GM12875 (cell line): ENCODE results near the gene CFAP221.

Source experiments
- H3K4me3 ChIP-seq: one replicate; pipeline ENCODE4 v1.5.1; 2011; ENCODE audit warnings: low read depth, low read length, control low read depth
- TF ChIP-seq, protein P1 (sequence below): IDR thresholded peaks from 2 replicates; pipeline ENCODE4 v1.5.1; 2011; ENCODE audit warnings: low read depth, mild to moderate bottlenecking, control low read depth, inconsistent platforms, low read length, moderate library complexity, borderline replicate concordance; ENCODE audit not compliant: insufficient read depth

CFAP221 gene

DNA sequence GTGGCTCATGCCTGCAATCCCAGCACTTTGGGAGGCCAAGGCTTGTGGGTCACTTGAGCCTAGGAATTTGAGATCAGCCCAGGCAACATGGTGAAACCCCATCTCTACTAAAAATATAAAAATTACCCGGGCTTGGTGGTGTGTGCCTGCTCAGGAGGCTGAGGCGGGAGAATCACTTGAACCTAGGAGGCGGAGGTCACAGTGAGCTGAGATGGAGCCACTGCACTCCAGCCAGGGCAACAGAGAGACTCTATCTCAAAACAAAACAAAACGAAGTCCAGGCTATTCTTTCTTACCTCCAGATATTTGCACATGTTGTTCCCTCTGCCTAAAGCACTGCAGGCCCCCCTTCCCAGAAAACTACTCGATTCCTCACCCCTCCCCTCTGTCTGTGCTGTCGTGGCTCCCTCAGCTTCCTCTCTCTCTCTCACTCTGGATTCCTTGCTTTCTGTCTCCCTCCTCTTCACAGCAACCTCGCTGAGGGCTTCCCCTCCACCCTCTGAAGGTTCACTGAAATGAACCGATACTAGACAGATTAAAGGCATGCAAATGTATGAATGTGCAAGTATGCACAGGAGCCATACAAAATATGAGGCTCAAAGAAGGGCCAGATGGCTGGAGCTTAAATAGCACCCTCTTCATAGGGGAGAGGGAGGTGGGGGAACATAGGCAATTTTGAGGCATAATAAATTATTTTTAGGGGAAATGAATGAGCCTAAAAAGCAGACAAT is 153.2 kb downstream of the CFAP221 start:
- TF ChIP-seq, protein P1, sequence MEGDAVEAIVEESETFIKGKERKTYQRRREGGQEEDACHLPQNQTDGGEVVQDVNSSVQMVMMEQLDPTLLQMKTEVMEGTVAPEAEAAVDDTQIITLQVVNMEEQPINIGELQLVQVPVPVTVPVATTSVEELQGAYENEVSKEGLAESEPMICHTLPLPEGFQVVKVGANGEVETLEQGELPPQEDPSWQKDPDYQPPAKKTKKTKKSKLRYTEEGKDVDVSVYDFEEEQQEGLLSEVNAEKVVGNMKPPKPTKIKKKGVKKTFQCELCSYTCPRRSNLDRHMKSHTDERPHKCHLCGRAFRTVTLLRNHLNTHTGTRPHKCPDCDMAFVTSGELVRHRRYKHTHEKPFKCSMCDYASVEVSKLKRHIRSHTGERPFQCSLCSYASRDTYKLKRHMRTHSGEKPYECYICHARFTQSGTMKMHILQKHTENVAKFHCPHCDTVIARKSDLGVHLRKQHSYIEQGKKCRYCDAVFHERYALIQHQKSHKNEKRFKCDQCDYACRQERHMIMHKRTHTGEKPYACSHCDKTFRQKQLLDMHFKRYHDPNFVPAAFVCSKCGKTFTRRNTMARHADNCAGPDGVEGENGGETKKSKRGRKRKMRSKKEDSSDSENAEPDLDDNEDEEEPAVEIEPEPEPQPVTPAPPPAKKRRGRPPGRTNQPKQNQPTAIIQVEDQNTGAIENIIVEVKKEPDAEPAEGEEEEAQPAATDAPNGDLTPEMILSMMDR: no peak
- H3K4me3 ChIP-seq: no peak overlapping the region

- no peak overlapping the region for H3K4me3 ChIP-seq
- TF ChIP-seq, protein P1: no peak
Measured at GRCh38 chr2:119698246-119698645, 154.0 kb downstream of the CFAP221 start.

DNA sequence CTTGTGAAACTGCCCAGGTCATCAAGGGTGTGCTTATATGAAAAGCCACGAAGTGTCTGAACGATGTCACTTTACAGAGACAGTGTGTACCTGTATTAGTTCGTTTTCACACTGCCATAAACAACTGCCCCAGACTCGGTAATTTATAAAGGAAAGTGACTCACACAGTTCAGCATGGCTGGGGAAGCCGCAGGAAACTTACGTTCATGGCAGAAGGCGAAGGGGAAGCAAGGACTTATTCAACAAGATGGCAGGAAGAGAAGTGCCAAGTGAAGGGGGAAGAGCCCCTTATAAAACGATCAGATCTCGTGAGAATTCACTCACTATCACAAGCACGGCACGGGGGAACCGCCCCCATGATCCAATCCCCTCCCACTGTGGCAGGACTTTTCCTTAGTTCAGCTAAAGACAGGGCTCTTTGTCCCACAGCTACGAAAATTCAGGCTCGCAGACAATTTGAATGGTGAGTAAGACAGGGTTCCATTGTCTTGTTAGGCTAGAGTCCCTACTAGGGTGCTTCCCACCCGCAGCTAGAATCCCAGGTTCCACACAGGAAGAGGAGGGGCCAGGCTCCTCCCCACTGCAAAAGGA is 154.9 kb downstream of the CFAP221 start:
- H3K4me3 ChIP-seq: no peak overlapping the region
- TF ChIP-seq, protein P1: no peak

DNA sequence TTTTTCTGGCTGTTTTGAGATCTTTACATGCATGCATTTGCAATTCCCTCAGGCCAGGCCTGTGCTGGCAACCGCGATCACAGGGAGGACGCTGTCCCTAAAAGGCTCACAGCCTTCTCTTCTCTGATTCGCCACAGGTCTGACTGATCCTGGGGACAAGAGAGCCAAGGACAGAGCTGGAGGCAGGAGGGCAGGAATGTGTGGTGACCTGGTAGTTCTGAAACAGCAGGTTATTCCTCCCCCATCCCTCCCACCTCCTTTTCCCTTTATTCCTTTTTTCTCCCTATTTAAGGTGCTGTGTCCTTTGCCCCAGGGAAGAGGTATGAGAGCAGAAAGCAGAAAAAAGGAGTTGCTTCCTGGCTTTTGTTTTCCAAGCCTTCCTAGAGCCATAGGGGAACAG is 156.6 kb downstream of the CFAP221 start:
- TF ChIP-seq, protein P1: no peak
- no peak overlapping the region for H3K4me3 ChIP-seq

DNA sequence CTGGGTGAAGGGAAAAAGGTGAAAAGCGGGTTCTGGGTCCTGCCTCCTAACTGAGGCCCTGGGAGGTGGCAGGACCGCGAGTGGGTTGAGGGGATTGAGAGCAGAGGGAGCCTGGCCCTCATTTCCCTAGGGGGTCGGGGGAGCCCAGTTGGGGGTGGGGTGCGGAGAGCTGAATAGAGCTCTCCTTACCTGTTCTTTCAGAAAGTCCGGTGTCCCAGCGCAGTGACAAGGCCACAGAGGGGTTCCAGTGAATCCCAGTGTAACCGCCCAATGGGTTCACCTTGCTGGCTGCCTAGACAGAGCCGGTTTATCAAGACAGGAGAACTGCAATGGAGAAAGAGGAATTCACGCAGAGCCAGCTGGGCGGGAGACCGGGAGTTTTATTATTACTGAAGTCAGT is 157.1 kb downstream of the CFAP221 start:
- H3K4me3 ChIP-seq: no peak overlapping the region
- TF ChIP-seq, protein P1: no peak

- TF ChIP-seq, protein P1: no peak
- H3K4me3 ChIP-seq: no peak overlapping the region
Measured at GRCh38 chr2:119702203-119702917, 158.1 kb downstream of the CFAP221 start.

GRCh38 chr2:119702918-119703401 is 158.7 kb downstream of the CFAP221 start:
- H3K4me3 ChIP-seq: no peak overlapping the region
- TF ChIP-seq, protein P1: peak; percentile 97
